Measurements from ENCODE around the gene SLC25A19.
A peak's percentile ranks its signal among the peaks of the same experiment; 100 is the strongest.
"Not testable (repeated sequence)": the region's sequence is repeated elsewhere in the genome, so short reads cannot be mapped to it uniquely, and the experiment has no call there.

The SLC25A19 gene

DNA sequence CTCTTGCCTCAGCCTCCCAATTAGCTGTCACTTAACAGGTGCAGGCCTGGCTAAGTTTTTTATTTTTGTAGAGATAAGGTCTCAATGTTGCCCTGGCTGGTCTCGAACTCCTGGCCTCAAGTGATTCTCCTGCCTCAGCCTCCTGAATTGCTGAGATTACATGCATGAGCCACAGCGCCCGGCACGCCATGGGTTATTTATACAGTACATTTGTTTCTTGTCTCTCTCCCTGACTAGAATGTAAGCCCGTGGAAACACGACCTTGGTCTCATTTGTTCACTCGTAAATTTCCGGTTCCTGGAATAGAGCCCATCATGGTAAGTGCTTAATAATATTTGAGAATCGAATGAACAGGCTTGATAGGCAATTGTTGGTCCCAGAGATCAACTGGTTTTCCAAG lies 2.0 kb downstream of the SLC25A19 start:
- no peak overlapping the region for H3K4me3 ChIP-seq (ENCODE audit: low read depth, low read length)
- TF ChIP-seq, protein P1, sequence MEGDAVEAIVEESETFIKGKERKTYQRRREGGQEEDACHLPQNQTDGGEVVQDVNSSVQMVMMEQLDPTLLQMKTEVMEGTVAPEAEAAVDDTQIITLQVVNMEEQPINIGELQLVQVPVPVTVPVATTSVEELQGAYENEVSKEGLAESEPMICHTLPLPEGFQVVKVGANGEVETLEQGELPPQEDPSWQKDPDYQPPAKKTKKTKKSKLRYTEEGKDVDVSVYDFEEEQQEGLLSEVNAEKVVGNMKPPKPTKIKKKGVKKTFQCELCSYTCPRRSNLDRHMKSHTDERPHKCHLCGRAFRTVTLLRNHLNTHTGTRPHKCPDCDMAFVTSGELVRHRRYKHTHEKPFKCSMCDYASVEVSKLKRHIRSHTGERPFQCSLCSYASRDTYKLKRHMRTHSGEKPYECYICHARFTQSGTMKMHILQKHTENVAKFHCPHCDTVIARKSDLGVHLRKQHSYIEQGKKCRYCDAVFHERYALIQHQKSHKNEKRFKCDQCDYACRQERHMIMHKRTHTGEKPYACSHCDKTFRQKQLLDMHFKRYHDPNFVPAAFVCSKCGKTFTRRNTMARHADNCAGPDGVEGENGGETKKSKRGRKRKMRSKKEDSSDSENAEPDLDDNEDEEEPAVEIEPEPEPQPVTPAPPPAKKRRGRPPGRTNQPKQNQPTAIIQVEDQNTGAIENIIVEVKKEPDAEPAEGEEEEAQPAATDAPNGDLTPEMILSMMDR (IDR thresholded peaks at IDR 0.05; ENCODE audit: low read depth, low read length), result no peak

DNA sequence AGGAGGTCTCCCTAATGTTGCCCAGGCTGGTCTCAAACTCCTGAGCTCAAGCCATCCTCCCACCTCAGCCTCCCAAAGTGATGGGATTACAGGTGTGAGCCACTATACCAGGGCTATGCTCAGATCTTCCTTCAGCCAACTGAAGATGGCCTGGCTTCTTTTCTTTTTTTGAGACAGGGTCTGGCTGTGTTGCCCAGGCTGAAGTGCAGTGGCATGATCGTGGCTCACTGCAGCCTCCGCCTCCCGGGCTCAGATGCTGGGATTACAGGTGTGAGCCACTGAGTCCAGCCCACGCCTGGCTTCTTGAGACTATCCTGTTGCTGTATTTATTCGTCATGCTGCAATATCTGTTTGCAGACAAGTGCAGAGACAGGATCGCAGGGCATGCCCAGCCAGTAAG lies 4.1 kb downstream of the SLC25A19 start:
- no peak overlapping the region for H3K4me3 ChIP-seq (ENCODE audit: low read depth, low read length)
- TF ChIP-seq, protein P1 (IDR thresholded peaks at IDR 0.05; ENCODE audit: low read depth, low read length), result no peak

DNA sequence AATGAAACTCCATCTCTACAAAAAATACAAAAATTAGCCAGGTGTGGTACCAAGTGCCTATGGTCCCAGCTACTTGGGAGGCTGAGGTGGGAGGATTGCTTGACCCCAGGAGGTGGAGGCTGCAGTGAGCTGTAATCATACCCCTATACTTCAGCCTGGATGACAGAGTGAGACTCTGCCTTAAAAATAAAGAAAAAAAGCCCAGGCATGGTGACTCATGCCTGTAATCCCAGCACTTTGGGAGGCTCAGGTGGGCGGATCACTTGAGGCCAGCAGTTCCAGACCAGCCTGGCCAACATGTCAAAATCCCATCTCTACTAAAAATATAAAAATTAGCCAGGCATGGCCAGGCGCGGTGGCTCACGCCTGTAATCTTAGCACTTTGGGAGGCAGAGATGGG lies 9.0 kb downstream of the SLC25A19 start:
- not testable (repeated sequence) for H3K4me3 ChIP-seq (ENCODE audit: low read depth, low read length)

- no peak overlapping the region for H3K4me3 ChIP-seq (ENCODE audit: low read depth, low read length)
Measured at GRCh38 chr17:75277664-75278071, 11.6 kb downstream of the SLC25A19 start.

DNA sequence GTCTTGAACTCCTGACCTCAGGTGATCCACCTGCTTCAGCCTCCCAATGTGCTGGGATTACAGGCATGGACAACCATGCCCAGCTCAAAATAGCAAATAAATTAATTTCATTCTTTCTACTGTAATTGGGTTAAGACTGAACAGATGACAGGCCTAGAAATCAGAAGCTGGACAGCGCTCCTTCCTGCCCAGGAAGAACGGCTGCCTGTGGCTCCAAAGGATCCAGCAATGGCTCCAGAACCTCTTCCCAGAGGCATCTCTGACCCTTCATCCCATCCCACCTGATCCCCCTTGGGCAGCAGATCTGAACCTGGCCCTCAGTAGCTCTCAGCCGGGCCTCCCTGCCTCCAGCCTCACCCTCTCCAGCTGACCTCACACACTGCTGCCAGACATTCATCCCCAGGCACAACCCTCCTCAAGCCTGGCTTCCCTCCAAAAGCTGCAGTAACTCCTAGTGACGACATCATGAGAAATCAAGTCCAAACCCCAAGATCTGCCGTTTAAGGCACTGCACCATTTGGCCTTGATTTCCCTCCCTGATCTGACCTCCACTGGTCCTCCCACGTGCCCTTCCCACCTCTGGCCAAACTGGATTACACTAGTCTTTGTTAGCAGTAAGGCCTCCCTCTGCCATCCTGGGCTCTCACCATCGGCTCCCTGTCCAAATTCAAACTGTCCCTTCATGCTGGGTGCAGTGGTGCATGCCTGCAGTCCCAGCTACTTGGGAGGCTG lies 15.1 kb downstream of the SLC25A19 start:
- H3K4me3 ChIP-seq (ENCODE audit: low read depth, low read length), result no peak overlapping the region
- TF ChIP-seq, protein P1 (IDR thresholded peaks at IDR 0.05; ENCODE audit: low read depth, low read length), result no peak

More at GRCh38 chr17:75277664-75278071, 11.6 kb downstream of the SLC25A19 start:
- TF ChIP-seq, protein P1 (IDR thresholded peaks at IDR 0.05; ENCODE audit: low read depth, low read length), result no peak

- TF ChIP-seq, protein P1 (IDR thresholded peaks at IDR 0.05; ENCODE audit: low read depth, low read length), result no peak
- H3K4me3 ChIP-seq (ENCODE audit: low read depth, low read length), result no peak overlapping the region
Measured at GRCh38 chr17:75272848-75273184, 16.4 kb downstream of the SLC25A19 start.

GRCh38 chr17:75271955-75272847 lies 17.0 kb downstream of the SLC25A19 start:
- H3K4me3 ChIP-seq (ENCODE audit: low read depth, low read length), result peak overlapping the region; percentile 72
- TF ChIP-seq, protein P1 (IDR thresholded peaks at IDR 0.05; ENCODE audit: low read depth, low read length), result no peak
